Measurements from ENCODE around the gene PDIA6. TPM values are rescaled to one million over a fixed set of nuclear protein-coding genes. Genes with fewer than 3 reads are reported as not detected.

The PDIA6 gene
- polyA plus RNA-seq, 4 donors, result 356 to 400 (median 363) TPM

GRCh38 chr2:10768063-10768507 lies 44.5 kb downstream of the PDIA6 start:
- no peak for DNase-seq (ENCODE audit: low read depth in 4 of 4, low spot score in 3 of 4)

GRCh38 chr2:10765914-10766313 lies 46.7 kb downstream of the PDIA6 start:
- DNase-seq (ENCODE audit: low read depth in 4 of 4, low spot score in 3 of 4), result no peak

GRCh38 chr2:10765461-10765860 lies 47.1 kb downstream of the PDIA6 start:
- DNase-seq (ENCODE audit: low read depth in 4 of 4, low spot score in 3 of 4), result no peak

GRCh38 chr2:10764896-10765295 lies 47.7 kb downstream of the PDIA6 start:
- no peak for DNase-seq (ENCODE audit: low read depth in 4 of 4, low spot score in 3 of 4)

- no peak for DNase-seq (ENCODE audit: low read depth in 4 of 4, low spot score in 3 of 4)
Observed at GRCh38 chr2:10764096-10764785, 48.3 kb downstream of the PDIA6 start.

- no peak for DNase-seq (ENCODE audit: low read depth in 4 of 4, low spot score in 3 of 4)
Observed at GRCh38 chr2:10763461-10763800, 49.2 kb downstream of the PDIA6 start.

- peak in 2 of 4 donors; percentile 25 to 27 for DNase-seq (ENCODE audit: low read depth in 4 of 4, low spot score in 3 of 4)
Observed at GRCh38 chr2:10762651-10763460, 49.7 kb downstream of the PDIA6 start.

- no peak for DNase-seq (ENCODE audit: low read depth in 4 of 4, low spot score in 3 of 4)
Observed at GRCh38 chr2:10761591-10761990, 51.0 kb downstream of the PDIA6 start.

- no peak for DNase-seq (ENCODE audit: low read depth in 4 of 4, low spot score in 3 of 4)
Observed at GRCh38 chr2:10760794-10761504, 51.6 kb downstream of the PDIA6 start.

GRCh38 chr2:10759151-10759714 lies 53.4 kb downstream of the PDIA6 start:
- DNase-seq (ENCODE audit: low read depth in 4 of 4, low spot score in 3 of 4), result no peak

- DNase-seq (ENCODE audit: low read depth in 4 of 4, low spot score in 3 of 4), result no peak
Observed at GRCh38 chr2:10757814-10758286, 54.7 kb downstream of the PDIA6 start.

GRCh38 chr2:10755621-10756020 lies 57.0 kb downstream of the PDIA6 start:
- no peak for DNase-seq (ENCODE audit: low read depth in 4 of 4, low spot score in 3 of 4)

- no peak for DNase-seq (ENCODE audit: low read depth in 4 of 4, low spot score in 3 of 4)
Observed at GRCh38 chr2:10753876-10754275, 58.7 kb downstream of the PDIA6 start.

- no peak for DNase-seq (ENCODE audit: low read depth in 4 of 4, low spot score in 3 of 4)
Observed at GRCh38 chr2:10753156-10753555, 59.4 kb downstream of the PDIA6 start.

- no peak for DNase-seq (ENCODE audit: low read depth in 4 of 4, low spot score in 3 of 4)
Observed at GRCh38 chr2:10752236-10752635, 60.3 kb downstream of the PDIA6 start.

- DNase-seq (ENCODE audit: low read depth in 4 of 4, low spot score in 3 of 4), result no peak
Observed at GRCh38 chr2:10750610-10751009, 62.0 kb downstream of the PDIA6 start.

- DNase-seq (ENCODE audit: low read depth in 4 of 4, low spot score in 3 of 4), result no peak
Observed at GRCh38 chr2:10742666-10743065, 69.9 kb downstream of the PDIA6 start.

GRCh38 chr2:10741139-10741538 lies 71.4 kb downstream of the PDIA6 start:
- DNase-seq (ENCODE audit: low read depth in 4 of 4, low spot score in 3 of 4), result no peak

- DNase-seq (ENCODE audit: low read depth in 4 of 4, low spot score in 3 of 4), result no peak
Observed at GRCh38 chr2:10740226-10740625, 72.4 kb downstream of the PDIA6 start.

- no peak for DNase-seq (ENCODE audit: low read depth in 4 of 4, low spot score in 3 of 4)
Observed at GRCh38 chr2:10738192-10738591, 74.4 kb downstream of the PDIA6 start.

GRCh38 chr2:10733980-10734379 lies 78.6 kb downstream of the PDIA6 start:
- no peak for DNase-seq (ENCODE audit: low read depth in 4 of 4, low spot score in 3 of 4)

Data from right renal pelvis (tissue), 4 donors.